HCT116 (cell line): ENCODE data around the gene FOXM1. TPM values are rescaled to one million over a fixed set of nuclear protein-coding genes. Genes with fewer than 3 reads are reported as not detected.

ENCODE experiments used
- ATAC-seq: fragments of 200-7000 bp; cut with Tn5 transposase; 2 replicates; pipeline ENCODE4 v1.9.1; 2020; ENCODE audit warnings: mild to moderate bottlenecking, moderate library complexity
- BruUV-seq: library from RNA; stranded (reverse); fragments of 400-500 nt; replicated peaks from 2 replicates; lab custom pipeline; 2021; lab: Mats Ljungman, UMichigan
- CTCF ChIA-PET: fragments of 300-600 bp; sonication (Branson Sonifier 250); formaldehyde crosslinking; loops from one replicate; lab custom pipeline; 2021; ENCODE audit warnings: antibody characterized with exemption; lab: Charles Lee
- POLR2A ChIA-PET: fragments of 300-600, 350-600 bp; sonication (Branson Sonifier 250); formaldehyde crosslinking; loops from one replicate; lab custom pipeline; 2021; ENCODE audit warnings: antibody characterized with exemption; lab: Charles Lee
- RAD21 ChIA-PET, 2 experiments: fragments of 300-600 bp; sonication (Branson Sonifier 250); formaldehyde crosslinking; loops; one replicate each; lab custom pipeline; 2023; ENCODE audit warnings: low total read pairs in 2 of 2; ENCODE audit not compliant: uncharacterized antibody in 2 of 2, unreplicated experiment in 2 of 2, low non-redundant PET in 1 of 2; lab: Charles Lee
- DNase-seq: peaks from one replicate; pipeline ENCODE4 v3.0.0-alpha.2; 2010; ENCODE audit warnings: low read depth, low spot score
- H2AFZ ChIP-seq: fragments of 200-600 bp; shearing (Covaris generic), sonication (generic); 2 replicates; pipeline ENCODE4 v1.6.1; 2017; ENCODE audit warnings: low read depth, mixed run types, mixed read lengths, antibody characterized with exemption, low read length; ENCODE audit not compliant: poor library complexity, severe bottlenecking
- H3K27ac ChIP-seq: 2 replicates; pipeline ENCODE4 v1.5.1; 2012; ENCODE audit warnings: low read depth, low read length
- H3K27me3 ChIP-seq: fragments of 200-600 bp; sonication (generic); 2 replicates; pipeline ENCODE4 v1.6.1; 2016; ENCODE audit warnings: mixed run types, low read length, mixed read lengths; ENCODE audit not compliant: insufficient read depth
- H3K36me3 ChIP-seq, 2 experiments: fragments of 200-500 bp in 1 of 2; fragments of 200-600 bp in 1 of 2; sonication (Bioruptor generic) in 1 of 2; sonication (generic) in 1 of 2; 2 replicates each; pipeline versions ENCODE4 v1.5.1 to v1.6.1; 2014 to 2016; ENCODE audit warnings: low read length in 2 of 2, inconsistent platforms in 1 of 2, mixed read lengths in 1 of 2, mixed run types in 1 of 2; ENCODE audit not compliant: insufficient read depth in 2 of 2, control insufficient read depth in 1 of 2
- H3K4me1 ChIP-seq, 2 experiments: fragments of 200-600 bp in 1 of 2; sonication (generic) in 1 of 2; 2 replicates each; pipeline versions ENCODE4 v1.5.1 to v1.6.1; 2012 to 2017; ENCODE audit warnings: low read length in 2 of 2, inconsistent platforms in 1 of 2, mild to moderate bottlenecking in 1 of 2, mixed read lengths in 1 of 2, mixed run types in 1 of 2, moderate library complexity in 1 of 2; ENCODE audit not compliant: insufficient read depth in 2 of 2, control insufficient read depth in 1 of 2
- H3K4me2 ChIP-seq: fragments of 200-600 bp; sonication (generic); 2 replicates; pipeline ENCODE4 v1.6.1; 2017; ENCODE audit warnings: mixed run types, low read length, mixed read lengths
- H3K4me3 ChIP-seq, 2 experiments: fragments of 200-600 bp in 1 of 2; sonication (generic) in 1 of 2; replicated peaks in 1 of 2; 2 replicates each; pipeline ENCODE4 v1.5.1; 2011 to 2016; ENCODE audit warnings: low read length in 2 of 2, control low read depth in 1 of 2, low read depth in 1 of 2, mild to moderate bottlenecking in 1 of 2, mixed read lengths in 1 of 2, mixed run types in 1 of 2
- H3K79me2 ChIP-seq: fragments of 200-600 bp; sonication (generic); 2 replicates; pipeline ENCODE4 v1.6.1; 2017; ENCODE audit warnings: mild to moderate bottlenecking, mixed run types, low read length, moderate library complexity, mixed read lengths; ENCODE audit not compliant: insufficient read depth
- H3K9ac ChIP-seq: fragments of 200-600 bp; sonication (generic); 2 replicates; pipeline ENCODE4 v1.6.1; 2016; ENCODE audit warnings: low read length, mixed read lengths
- H3K9me2 ChIP-seq: fragments of 200-600 bp; sonication (generic), shearing (Covaris generic); 2 replicates; pipeline ENCODE4 v1.6.1; 2017; ENCODE audit warnings: mixed run types, mild to moderate bottlenecking, moderate library complexity; ENCODE audit not compliant: insufficient read depth
- H3K9me3 ChIP-seq, 2 experiments: fragments of 200-500 bp in 1 of 2; fragments of 200-600 bp in 1 of 2; sonication (Bioruptor generic) in 1 of 2; sonication (generic) in 1 of 2; 2 replicates each; pipeline ENCODE4 v1.6.1; 2014 to 2017; ENCODE audit warnings: low read length in 2 of 2, mixed read lengths in 2 of 2, inconsistent platforms in 1 of 2, low read depth in 1 of 2, mild to moderate bottlenecking in 1 of 2, mixed run types in 1 of 2, moderate library complexity in 1 of 2; ENCODE audit not compliant: control insufficient read depth in 1 of 2, insufficient read depth in 1 of 2
- H4K20me1 ChIP-seq: fragments of 200-600 bp; sonication (generic), shearing (Covaris generic); 2 replicates; pipeline ENCODE4 v1.6.1; 2017; ENCODE audit warnings: mixed run types, mild to moderate bottlenecking, moderate library complexity; ENCODE audit not compliant: insufficient read depth
- CBX3 ChIP-seq: IDR thresholded peaks from 2 replicates; pipeline ENCODE4 v1.6.1; 2012; ENCODE audit warnings: low read depth
- CTCF ChIP-seq, 3 experiments: fragments of 200-600 bp in 1 of 3; sonication (generic) in 1 of 3; IDR thresholded peaks in 2 of 3; conservative IDR thresholded peaks in 1 of 3; 2 replicates each; pipeline ENCODE4 v1.5.1; 2012 to 2017; ENCODE audit warnings: low read depth in 2 of 3, low read length in 2 of 3, antibody characterized with exemption in 1 of 3, borderline replicate concordance in 1 of 3, control low read depth in 1 of 3, mild to moderate bottlenecking in 1 of 3, mixed read lengths in 1 of 3, mixed run types in 1 of 3, moderate library complexity in 1 of 3; ENCODE audit not compliant: insufficient read depth in 1 of 3
- EGR1 ChIP-seq: IDR thresholded peaks from 2 replicates; pipeline ENCODE4 v1.6.1; 2012; ENCODE audit warnings: low read depth
- ELF1 ChIP-seq: IDR thresholded peaks from 2 replicates; pipeline ENCODE4 v1.6.1; 2012; ENCODE audit warnings: low read depth, borderline replicate concordance
- FOSL1 ChIP-seq: IDR thresholded peaks from 2 replicates; pipeline ENCODE4 v1.6.1; 2012; ENCODE audit warnings: low read depth
- POLR2AphosphoS5 ChIP-seq: IDR thresholded peaks from 2 replicates; pipeline ENCODE4 v1.6.1; 2011; ENCODE audit warnings: mild to moderate bottlenecking, low read depth, low read length, moderate library complexity
- RAD21 ChIP-seq: IDR thresholded peaks from 2 replicates; pipeline ENCODE4 v1.6.1; 2012; ENCODE audit warnings: low read depth, mild to moderate bottlenecking
- REST ChIP-seq: IDR thresholded peaks from 2 replicates; pipeline ENCODE4 v1.6.1; 2012; ENCODE audit warnings: low read depth
- SIN3A ChIP-seq: IDR thresholded peaks from 2 replicates; pipeline ENCODE4 v1.6.1; 2012; ENCODE audit warnings: low read depth
- SRF ChIP-seq: IDR thresholded peaks from 2 replicates; pipeline ENCODE4 v1.6.1; 2012; ENCODE audit warnings: low read depth
- TCF7L2 ChIP-seq: IDR thresholded peaks from 2 replicates; pipeline ENCODE4 v1.7.0; 2011; ENCODE audit warnings: borderline replicate concordance, inconsistent platforms; ENCODE audit not compliant: insufficient read depth, insufficient read length; ENCODE audit errors: extremely low read depth
- ZNF274 ChIP-seq: fragments of 200-500 bp; sonication (Bioruptor generic); IDR thresholded peaks from 2 replicates; pipeline ENCODE4 v1.6.1; 2014; ENCODE audit warnings: mild to moderate bottlenecking, low read depth, low read length, inconsistent platforms
- intact Hi-C: fragments of 100-400 bp; cut with micrococcal nuclease; formaldehyde crosslinking; loops from 2 replicates; pipeline ENCODE4 v1.10.0; 2022
- total RNA-seq: library from RNA; stranded (reverse); gene quantifications from one replicate; pipeline ENCODE4 v1.2.1, GENCODE V29; 2021; ENCODE audit not compliant: unreplicated experiment

FOXM1 gene
- total RNA-seq, 1 experiment from 2014 or later: 85.1 TPM

GRCh38 chr12:2877047-2877952 lies at the start of gene FOXM1, which contains the start of gene RHNO1 (continued):
- TF ChIP-seq TCF7L2: no peak
- TF ChIP-seq ZNF274: no peak
- no peak for TF ChIP-seq SRF
- TF ChIP-seq EGR1: peak; percentile 88
- peak; percentile 68 for TF ChIP-seq SIN3A
- TF ChIP-seq ELF1: no peak
- TF ChIP-seq POLR2AphosphoS5: peak; percentile 85
- no peak for TF ChIP-seq RAD21
- TF ChIP-seq CBX3: no peak

GRCh38 chr12:2925322-2925995 lies 48.5 kb upstream of the FOXM1 start:
- H3K36me3 ChIP-seq: peaks cover 13 to 18% of the 10 kb centered on the region in 2 experiments
- H3K9me3 ChIP-seq: no peaks in the 10 kb centered on the region
- no peak overlapping the region for H3K27ac ChIP-seq
- no peaks in the 10 kb centered on the region for H3K4me1 ChIP-seq
- no peaks in the 10 kb centered on the region for H3K27me3 ChIP-seq
- no peaks in the 10 kb centered on the region for H4K20me1 ChIP-seq
- ChIA-PET POLR2A (no interaction called here), RAD21 (no interaction called here), CTCF (no interaction called here)
- BruUV-seq: no TSS peak
- no peaks in the 10 kb centered on the region for H3K79me2 ChIP-seq
- H3K9me2 ChIP-seq: no peaks in the 10 kb centered on the region
- intact Hi-C loops: no loop called here
- no peak overlapping the region for H3K4me3 ChIP-seq
- H3K9ac ChIP-seq: no peak overlapping the region
- DNase-seq: no peak
- no peak overlapping the region for H2AFZ ChIP-seq
- no peak overlapping the region for H3K4me2 ChIP-seq
- TF ChIP-seq TCF7L2: no peak
- TF ChIP-seq REST: no peak
- no peak for TF ChIP-seq FOSL1
- no peak for TF ChIP-seq CTCF (IDR thresholded peaks at IDR 0.05 in 2 of 3, conservative IDR thresholded peaks at IDR 0.05 in 1 of 3; ENCODE audit: borderline replicate concordance in 1 of 3, insufficient read depth in 1 of 3, low read depth in 2 of 3, low read length in 2 of 3)
- no peak for ATAC-seq
